AG09309 (cell line): Measurements from ENCODE around the gene MEIS2.
A peak's percentile ranks its signal among the peaks of the same experiment; 100 is the strongest.

Source experiments
- DNase-seq: peaks from one replicate; pipeline ENCODE4 v3.0.0-alpha.2; 2010; ENCODE audit warnings: low read depth
- H3K4me3 ChIP-seq: 2 replicates; pipeline ENCODE4 v1.5.1; 2011; ENCODE audit warnings: mild to moderate bottlenecking, low read depth, low read length, moderate library complexity; ENCODE audit not compliant: control insufficient read depth
- CTCF ChIP-seq: IDR thresholded peaks from 2 replicates; pipeline ENCODE4 v1.5.1; 2011; ENCODE audit warnings: mild to moderate bottlenecking, low read depth, low read length, inconsistent platforms; ENCODE audit not compliant: insufficient read depth, control insufficient read depth; ENCODE audit errors: missing control alignments

MEIS2 gene

GRCh38 chr15:37109872-37110572, 9.7 kb upstream of the MEIS2 start:
- no peak for TF ChIP-seq CTCF
- 0 out of 2 replicates have a peak overlapping the region, but pooled peaks have one; percentile 8 for H3K4me3 ChIP-seq
- DNase-seq = no peak

- no peak for TF ChIP-seq CTCF
- H3K4me3 ChIP-seq = no peak overlapping the region
- DNase-seq = no peak
Measured at GRCh38 chr15:37109168-37109871, 9.0 kb upstream of the MEIS2 start.

GRCh38 chr15:37108381-37109167, 8.2 kb upstream of the MEIS2 start:
- no peak overlapping the region for H3K4me3 ChIP-seq
- no peak for TF ChIP-seq CTCF
- no peak for DNase-seq

GRCh38 chr15:37107744-37108380, 7.5 kb upstream of the MEIS2 start:
- H3K4me3 ChIP-seq = no peak overlapping the region
- no peak for DNase-seq
- TF ChIP-seq CTCF = no peak

GRCh38 chr15:37107071-37107743, 6.9 kb upstream of the MEIS2 start:
- TF ChIP-seq CTCF = no peak
- H3K4me3 ChIP-seq = no peak overlapping the region
- no peak for DNase-seq
